GM12878 (cell line): Measurements from ENCODE around the gene SLC4A2.

Experiments used
- BRCA1 ChIP-seq: IDR thresholded peaks from 2 replicates; pipeline ENCODE4 v1.6.1; 2011; ENCODE audit warnings: low read depth, low read length, improper control_type of control experiment
- E2F4 ChIP-seq: IDR thresholded peaks from 2 replicates; pipeline ENCODE4 v1.6.1; 2012; ENCODE audit warnings: low read depth, low read length, improper control_type of control experiment
- ZNF274 ChIP-seq: IDR thresholded peaks from one replicate; pipeline ENCODE4 v1.8.0; 2011; ENCODE audit not compliant: insufficient read length, insufficient read depth

GRCh38 chr7:151034312-151035025, 24.9 kb upstream of the SLC4A2 start:
- TF ChIP-seq ZNF274 (no peak), E2F4 (no peak), BRCA1 (no peak)
